ENCODE data around the gene ADAMTS17.
"Not testable (repeated sequence)": the region's sequence is repeated elsewhere in the genome, so short reads cannot be mapped to it uniquely, and the experiment has no call there.

ADAMTS17 gene

GRCh38 chr15:99961011-99961441 is 380.7 kb downstream of the ADAMTS17 start:
- DNase-seq: no peak

- DNase-seq: no peak
Measured at GRCh38 chr15:99959326-99959725, 382.4 kb downstream of the ADAMTS17 start.

- DNase-seq: no peak
Measured at GRCh38 chr15:99958426-99959097, 383.2 kb downstream of the ADAMTS17 start.

GRCh38 chr15:99957642-99958013 is 384.1 kb downstream of the ADAMTS17 start:
- no peak for DNase-seq

GRCh38 chr15:99956820-99957641 is 384.7 kb downstream of the ADAMTS17 start:
- DNase-seq: no peak

- DNase-seq: no peak
Measured at GRCh38 chr15:99956022-99956775, 385.6 kb downstream of the ADAMTS17 start.

GRCh38 chr15:99955532-99955931 is 386.2 kb downstream of the ADAMTS17 start:
- DNase-seq: no peak

- DNase-seq: no peak
Measured at GRCh38 chr15:99955181-99955525, 386.6 kb downstream of the ADAMTS17 start.

- DNase-seq: peak; percentile 25
Measured at GRCh38 chr15:99954361-99955180, 387.2 kb downstream of the ADAMTS17 start.

- DNase-seq: no peak
Measured at GRCh38 chr15:99953886-99954285, 387.9 kb downstream of the ADAMTS17 start.

- DNase-seq: no peak
Measured at GRCh38 chr15:99951511-99951910, 390.3 kb downstream of the ADAMTS17 start.

GRCh38 chr15:99944131-99944530 is 397.6 kb downstream of the ADAMTS17 start:
- no peak for DNase-seq

- no peak for DNase-seq
Measured at GRCh38 chr15:99943466-99943865, 398.3 kb downstream of the ADAMTS17 start.

- DNase-seq: no peak
Measured at GRCh38 chr15:99932676-99933402, 408.9 kb downstream of the ADAMTS17 start.

GRCh38 chr15:99931703-99932603 is 409.8 kb downstream of the ADAMTS17 start:
- no peak for DNase-seq

GRCh38 chr15:99930696-99931095 is 411.1 kb downstream of the ADAMTS17 start:
- DNase-seq: no peak

- DNase-seq: no peak
Measured at GRCh38 chr15:99929266-99929665, 412.5 kb downstream of the ADAMTS17 start.

- peak; percentile 27 for DNase-seq
Measured at GRCh38 chr15:99928429-99928981, 413.3 kb downstream of the ADAMTS17 start.

- not testable (repeated sequence) for DNase-seq
Measured at GRCh38 chr15:99926532-99926931, 415.2 kb downstream of the ADAMTS17 start.

- no peak for DNase-seq
Measured at GRCh38 chr15:99925661-99926461, 415.9 kb downstream of the ADAMTS17 start.

All from NCI-H1048 (cell line).